ENCODE results near the gene GIGYF2.
A peak's percentile ranks its signal among the peaks of the same experiment; 100 is the strongest.

The GIGYF2 gene

GRCh38 chr2:232757905-232758304, 60.8 kb downstream of the GIGYF2 start:
- TF ChIP-seq ZFX (IDR thresholded peaks at IDR 0.05) (no peak), CTCF (conservative IDR thresholded peaks at IDR 0.05) (no peak)
- H3K27ac ChIP-seq = no peak overlapping the region

- TF ChIP-seq CTCF (conservative IDR thresholded peaks at IDR 0.05) (peak; percentile 84), ZFX (IDR thresholded peaks at IDR 0.05) (no peak)
- no peak overlapping the region for H3K27ac ChIP-seq
Measured at GRCh38 chr2:232761301-232761907, 64.3 kb downstream of the GIGYF2 start.

- no peak overlapping the region for H3K27ac ChIP-seq
- TF ChIP-seq ZFX (IDR thresholded peaks at IDR 0.05) (no peak), CTCF (conservative IDR thresholded peaks at IDR 0.05) (no peak)
Measured at GRCh38 chr2:232767866-232768265, 70.7 kb downstream of the GIGYF2 start.

GRCh38 chr2:232770207-232770606, 73.1 kb downstream of the GIGYF2 start:
- no peak overlapping the region for H3K27ac ChIP-seq
- TF ChIP-seq CTCF (conservative IDR thresholded peaks at IDR 0.05) (no peak), ZFX (IDR thresholded peaks at IDR 0.05) (no peak)

GRCh38 chr2:232771870-232772269, 74.7 kb downstream of the GIGYF2 start:
- no peak for TF ChIP-seq CTCF (conservative IDR thresholded peaks at IDR 0.05)
- TF ChIP-seq ZFX (IDR thresholded peaks at IDR 0.05) = no peak
- H3K27ac ChIP-seq = no peak overlapping the region

- TF ChIP-seq CTCF (conservative IDR thresholded peaks at IDR 0.05) (no peak), ZFX (IDR thresholded peaks at IDR 0.05) (no peak)
- no peak overlapping the region for H3K27ac ChIP-seq
Measured at GRCh38 chr2:232772531-232772930, 75.4 kb downstream of the GIGYF2 start.

- no peak for TF ChIP-seq ZFX (IDR thresholded peaks at IDR 0.05)
- TF ChIP-seq CTCF (conservative IDR thresholded peaks at IDR 0.05) = no peak
- no peak overlapping the region for H3K27ac ChIP-seq
Measured at GRCh38 chr2:232773815-232774214, 76.7 kb downstream of the GIGYF2 start.
